SK-N-SH (cell line): ENCODE measurements around the gene SV2A. TPM values are rescaled to one million over a fixed set of nuclear protein-coding genes. Genes with fewer than 3 reads are reported as not detected.
A peak's percentile ranks its signal among the peaks of the same experiment; 100 is the strongest.

Experiments used
- CTCF ChIA-PET: fragments of 300-600, 350-600 bp; formaldehyde crosslinking; extraction: SDS; loops from one replicate; lab custom pipeline; 2021; lab: Yijun Ruan, JAX
- POLR2A ChIA-PET: fragments of 350-600 bp; sonication (Branson Sonifier 250); formaldehyde crosslinking; extraction: SDS; loops from one replicate; lab custom pipeline; 2020; ENCODE audit warnings: antibody characterized with exemption, inconsistent platforms; lab: Yijun Ruan, JAX
- DNase-seq: peaks from one replicate; pipeline ENCODE4 v3.0.0; 2012
- H2AFZ ChIP-seq: fragments of 200-600 bp; sonication (generic); 2 replicates; pipeline ENCODE4 v1.8.1; 2016; ENCODE audit warnings: antibody characterized with exemption, mild to moderate bottlenecking, low read depth
- H3F3A ChIP-seq: fragments of 200-600 bp; sonication (generic); replicated peaks from 2 replicates; pipeline ENCODE3; 2016; ENCODE audit warnings: antibody characterized with exemption, mild to moderate bottlenecking; ENCODE audit not compliant: insufficient read depth
- H3K27ac ChIP-seq, 2 experiments: fragments of 200-500 bp in 1 of 2; fragments of 200-600 bp in 1 of 2; sonication (Bioruptor generic) in 1 of 2; sonication (generic), shearing (Covaris generic) in 1 of 2; 2 replicates each; pipeline versions ENCODE4 v1.5.1 to v1.6.1; 2014 to 2016; ENCODE audit warnings: low read depth in 2 of 2, inconsistent platforms in 1 of 2, low read length in 1 of 2, mild to moderate bottlenecking in 1 of 2, mixed read lengths in 1 of 2
- H3K27me3 ChIP-seq: fragments of 200-600 bp; sonication (generic), shearing (Covaris generic); 2 replicates; pipeline ENCODE4 v1.6.1; 2016; ENCODE audit warnings: mixed run types; ENCODE audit not compliant: insufficient read depth
- H3K36me3 ChIP-seq, 2 experiments: fragments of 200-500 bp in 1 of 2; fragments of 200-600 bp in 1 of 2; sonication (Bioruptor generic) in 1 of 2; sonication (generic) in 1 of 2; replicated peaks in 1 of 2; 2 replicates each; pipeline versions ENCODE3 to v1.5.1; 2014 to 2016; ENCODE audit warnings: low read length in 1 of 2, mild to moderate bottlenecking in 1 of 2; ENCODE audit not compliant: insufficient read depth in 2 of 2, control insufficient read depth in 1 of 2
- H3K4me1 ChIP-seq, 2 experiments: fragments of 200-500 bp in 1 of 2; fragments of 200-600 bp in 1 of 2; sonication (Bioruptor generic) in 1 of 2; sonication (generic), shearing (Covaris generic) in 1 of 2; 2 replicates each; pipeline versions ENCODE4 v1.5.1 to v1.6.1; 2014 to 2016; ENCODE audit warnings: low read depth in 1 of 2, low read length in 1 of 2, mixed run types in 1 of 2; ENCODE audit not compliant: insufficient read depth in 2 of 2, control insufficient read depth in 1 of 2
- H3K4me2 ChIP-seq: fragments of 200-600 bp; sonication (generic), shearing (Covaris generic); 2 replicates; pipeline ENCODE4 v1.6.1; 2017; ENCODE audit warnings: mixed run types
- H3K4me3 ChIP-seq, 2 experiments: fragments of 200-500 bp in 1 of 2; fragments of 200-600 bp in 1 of 2; sonication (Bioruptor generic) in 1 of 2; sonication (generic), shearing (Covaris generic) in 1 of 2; 2 replicates each; pipeline versions ENCODE4 v1.5.1 to v1.8.1; 2014 to 2016; ENCODE audit warnings: low read depth in 2 of 2, inconsistent platforms in 1 of 2, low read length in 1 of 2, mild to moderate bottlenecking in 1 of 2, mixed read lengths in 1 of 2, moderate library complexity in 1 of 2
- H3K79me2 ChIP-seq: fragments of 200-600 bp; sonication (generic); 2 replicates; pipeline ENCODE4 v1.8.1; 2017; ENCODE audit warnings: mild to moderate bottlenecking; ENCODE audit not compliant: insufficient read depth
- H3K9ac ChIP-seq: fragments of 200-600 bp; sonication (generic); 2 replicates; pipeline ENCODE4 v1.6.1; 2017; ENCODE audit warnings: mixed run types
- H3K9me2 ChIP-seq: fragments of 200-600 bp; sonication (generic); 2 replicates; pipeline ENCODE4 v1.6.1; 2017; ENCODE audit warnings: mixed run types
- H3K9me3 ChIP-seq: fragments of 200-600 bp; sonication (generic); 2 replicates; pipeline ENCODE4 v1.6.1; 2017; ENCODE audit warnings: mixed run types, mild to moderate bottlenecking, moderate library complexity
- H4K20me1 ChIP-seq: fragments of 200-600 bp; sonication (generic); 2 replicates; pipeline ENCODE4 v1.6.1; 2017; ENCODE audit warnings: mild to moderate bottlenecking, mixed run types; ENCODE audit not compliant: insufficient read depth
- CHD2 ChIP-seq: fragments of 150-350 bp; IDR thresholded peaks from 2 replicates; pipeline ENCODE4 v1.6.1; 2018; ENCODE audit warnings: low read length; ENCODE audit not compliant: partially characterized antibody
- FOSL2 ChIP-seq: IDR thresholded peaks from 2 replicates; pipeline ENCODE4 v1.4.0; 2012; ENCODE audit warnings: low read depth, mild to moderate bottlenecking, moderate library complexity, borderline replicate concordance
- IRF3 ChIP-seq: fragments of 150-350 bp; IDR thresholded peaks from 2 replicates; pipeline ENCODE4 v1.6.1; 2016; ENCODE audit warnings: mild to moderate bottlenecking, low read depth, low read length
- MEF2A ChIP-seq: IDR thresholded peaks from 2 replicates; pipeline ENCODE4 v1.4.0; 2012; ENCODE audit warnings: low read depth, borderline replicate concordance
- NFIC ChIP-seq: IDR thresholded peaks from 2 replicates; pipeline ENCODE4 v1.4.0; 2012; ENCODE audit warnings: borderline replicate concordance
- PBX3 ChIP-seq: IDR thresholded peaks from 2 replicates; pipeline ENCODE4; 2012
- RAD21 ChIP-seq: IDR thresholded peaks from 2 replicates; pipeline ENCODE4 v1.6.1; 2012; ENCODE audit warnings: mild to moderate bottlenecking, low read length
- USF2 ChIP-seq: fragments of 150-350 bp; IDR thresholded peaks from 2 replicates; pipeline ENCODE4 v1.6.1; 2017; ENCODE audit warnings: antibody characterized with exemption, low read length, low read depth, borderline replicate concordance
- WGBS: methylation state at CpG from one replicate; pipeline ENCODE4 v1.1.6; 2017; ENCODE audit warnings: low lambda C conversion rate; 5-methylcytosine and 5-hydroxymethylcytosine counted together
- polyA plus RNA-seq, 3 experiments: library from polyadenylated mRNA; depleted of rRNA; stranded (reverse); fragments of >200 nt; gene quantifications; 2 replicates each; pipeline ENCODE4 v1.2.3, GENCODE V29; 2012

Gene SV2A
- polyA plus RNA-seq, 1 of the 3 experiments (the other 2 are of a cell fraction), result 22.7 TPM

GRCh38 chr1:149931212-149931790 is 13.7 kb upstream of the SV2A start:
- no peak overlapping the region for H3K27ac ChIP-seq

GRCh38 chr1:149929856-149930255 is 12.2 kb upstream of the SV2A start:
- peaks cover 10% of the 10 kb centered on the region; the same call in 1 of the 2 replicates for H4K20me1 ChIP-seq
- H3K9me2 ChIP-seq, result no peaks in the 10 kb centered on the region
- H3K27ac ChIP-seq, result no peak overlapping the region
- H3K9me3 ChIP-seq, result no peaks in the 10 kb centered on the region
- DNase-seq, result no peak
- 88% methylated on average over 2 of the region's 2 CpGs for WGBS
- peaks cover 14 to 26% of the 10 kb centered on the region in 2 experiments for H3K4me1 ChIP-seq
- H3K4me3 ChIP-seq, result no peak overlapping the region
- POLR2A ChIA-PET, result interaction anchor here (1.0 kb wide), 1 partner anchor 41 kb away, joined by 5 read pairs; no protein-coding TSS in a partner anchor
- CTCF ChIA-PET, result interaction anchor here (0.9 to 2.5 kb wide), 3 partner anchors 13 to 121 kb away, joined by 3 to 10 read pairs (median 3); no protein-coding TSS in a partner anchor
- H3K36me3 ChIP-seq, result peaks cover 15 to 34% of the 10 kb centered on the region in 2 experiments
- no peak overlapping the region for H3K9ac ChIP-seq
- no peak overlapping the region for H2AFZ ChIP-seq
- no peaks in the 10 kb centered on the region for H3K27me3 ChIP-seq
- H3K79me2 ChIP-seq, result peaks cover 27% of the 10 kb centered on the region
- no peak for TF ChIP-seq RAD21
- no peak for TF ChIP-seq MEF2A
- no peak for TF ChIP-seq NFIC
- TF ChIP-seq FOSL2, result no peak
- no peak for TF ChIP-seq CHD2
- TF ChIP-seq, all 33 proteins: peak for 0
- Histone ChIP-seq H3F3A (peaks cover 6% of the 10 kb centered on the region), H3K4me2 (no peak overlapping the region)

More at GRCh38 chr1:149931212-149931790, 13.7 kb upstream of the SV2A start:
- Histone ChIP-seq H3K4me2 (no peak overlapping the region), H3K4me1 (peaks cover 11 to 20% of the 10 kb centered on the region in 2 experiments), H3K79me2 (peaks cover 13% of the 10 kb centered on the region), H3K27me3 (no peaks in the 10 kb centered on the region), H4K20me1 (peaks cover 7% of the 10 kb centered on the region; the same call in 1 of the 2 replicates), H2AFZ (peak overlapping the region; percentile 60)
- 84% methylated on average over 13 of the region's 13 CpGs for WGBS
- POLR2A ChIA-PET, result no interaction called here
- CTCF ChIA-PET, result interaction anchor here (1.1 kb wide), 1 partner anchor 11 kb away, joined by 3 read pairs; no protein-coding TSS in a partner anchor
- TF ChIP-seq IRF3 (no peak), USF2 (no peak), PBX3 (no peak)
- TF ChIP-seq, all 33 proteins: peak for 0
- Histone ChIP-seq H3K9me3 (no peaks in the 10 kb centered on the region), H3K9me2 (no peaks in the 10 kb centered on the region), H3K9ac (no peak overlapping the region), H3K36me3 (peaks cover under 1 to 20% of the 10 kb centered on the region in 2 experiments), H3K4me3 (no peak overlapping the region), H3F3A (peaks cover 6% of the 10 kb centered on the region)
- DNase-seq, result no peak
